Activated CD8-positive, alpha-beta T cell treated with anti-CD3 and anti-CD28 coated beads for 36 hours (primary cell): ENCODE measurements around the gene ALCAM. TPM values are rescaled to one million over a fixed set of nuclear protein-coding genes. Genes with fewer than 3 reads are reported as not detected.

Experiments
- ATAC-seq: fragments of 200-7000 bp; cut with Tn5 transposase; one replicate; pipeline ENCODE4 v1.10.0; 2021; ENCODE audit warnings: mild to moderate bottlenecking, moderate library complexity
- CTCF ChIA-PET: fragments of 350-600 bp; sonication (Branson Sonifier 250); formaldehyde crosslinking; loops from one replicate; lab custom pipeline; 2021; ENCODE audit warnings: antibody characterized with exemption; lab: Charles Lee
- POLR2A ChIA-PET: fragments of 350-600 bp; sonication (Branson Sonifier 250); formaldehyde crosslinking; loops from one replicate; lab custom pipeline; 2021; ENCODE audit warnings: antibody characterized with exemption; lab: Charles Lee
- DNase-seq: peaks from one replicate; pipeline ENCODE4 v3.0.0-alpha.2; 2020
- H3K27ac Mint-ChIP-seq: one replicate; pipeline ENCODE4 v1.8.0; 2021; ENCODE audit warnings: mild to moderate bottlenecking, mixed read lengths
- H3K27me3 Mint-ChIP-seq: one replicate; pipeline ENCODE4 v1.8.0; 2021; ENCODE audit warnings: mixed read lengths
- H3K36me3 Mint-ChIP-seq: one replicate; pipeline ENCODE4 v1.8.0; 2021; ENCODE audit warnings: low read depth, mixed read lengths
- H3K4me1 Mint-ChIP-seq: one replicate; pipeline ENCODE4 v1.8.0; 2021; ENCODE audit warnings: low read depth, mixed read lengths
- H3K4me3 Mint-ChIP-seq: one replicate; pipeline ENCODE4 v1.8.0; 2021; ENCODE audit warnings: mild to moderate bottlenecking, moderate library complexity, mixed read lengths
- H3K9me3 Mint-ChIP-seq: one replicate; pipeline ENCODE4 v1.8.0; 2021; ENCODE audit warnings: mixed read lengths
- intact Hi-C: fragments of 100-400 bp; cut with micrococcal nuclease; formaldehyde crosslinking; loops from one replicate; pipeline ENCODE4 v1.10.0; 2022
- total RNA-seq, 2 experiments: library from RNA; stranded (reverse); gene quantifications; one replicate each; pipeline ENCODE4 v1.2.3, GENCODE V29; 2021
- TF ChIP-seq, protein P1 (sequence below): fragments of 200-600 bp; IDR thresholded peaks from one replicate; pipeline ENCODE4 v1.8.0; 2022; ENCODE audit warnings: antibody characterized with exemption, mild to moderate bottlenecking

The ALCAM gene
- total RNA-seq, 2 experiments from 2014 or later, result 13.9 to 14.5 TPM

- no peaks in the 10 kb centered on the region for H3K27me3 Mint-ChIP-seq
- intact Hi-C loops, result no loop called here
- H3K4me3 Mint-ChIP-seq, result no peak overlapping the region
- peaks cover 5% of the 10 kb centered on the region for H3K36me3 Mint-ChIP-seq
- DNase-seq (no peak), ATAC-seq (no peak)
- no peaks in the 10 kb centered on the region for H3K9me3 Mint-ChIP-seq
- TF ChIP-seq, protein P1, sequence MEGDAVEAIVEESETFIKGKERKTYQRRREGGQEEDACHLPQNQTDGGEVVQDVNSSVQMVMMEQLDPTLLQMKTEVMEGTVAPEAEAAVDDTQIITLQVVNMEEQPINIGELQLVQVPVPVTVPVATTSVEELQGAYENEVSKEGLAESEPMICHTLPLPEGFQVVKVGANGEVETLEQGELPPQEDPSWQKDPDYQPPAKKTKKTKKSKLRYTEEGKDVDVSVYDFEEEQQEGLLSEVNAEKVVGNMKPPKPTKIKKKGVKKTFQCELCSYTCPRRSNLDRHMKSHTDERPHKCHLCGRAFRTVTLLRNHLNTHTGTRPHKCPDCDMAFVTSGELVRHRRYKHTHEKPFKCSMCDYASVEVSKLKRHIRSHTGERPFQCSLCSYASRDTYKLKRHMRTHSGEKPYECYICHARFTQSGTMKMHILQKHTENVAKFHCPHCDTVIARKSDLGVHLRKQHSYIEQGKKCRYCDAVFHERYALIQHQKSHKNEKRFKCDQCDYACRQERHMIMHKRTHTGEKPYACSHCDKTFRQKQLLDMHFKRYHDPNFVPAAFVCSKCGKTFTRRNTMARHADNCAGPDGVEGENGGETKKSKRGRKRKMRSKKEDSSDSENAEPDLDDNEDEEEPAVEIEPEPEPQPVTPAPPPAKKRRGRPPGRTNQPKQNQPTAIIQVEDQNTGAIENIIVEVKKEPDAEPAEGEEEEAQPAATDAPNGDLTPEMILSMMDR, result no peak
- ChIA-PET POLR2A (no interaction called here), CTCF (no interaction called here)
- no peak overlapping the region for H3K27ac Mint-ChIP-seq
- no peaks in the 10 kb centered on the region for H3K4me1 Mint-ChIP-seq
Observed at GRCh38 chr3:105571005-105571404, 204.3 kb downstream of the ALCAM start.

DNA sequence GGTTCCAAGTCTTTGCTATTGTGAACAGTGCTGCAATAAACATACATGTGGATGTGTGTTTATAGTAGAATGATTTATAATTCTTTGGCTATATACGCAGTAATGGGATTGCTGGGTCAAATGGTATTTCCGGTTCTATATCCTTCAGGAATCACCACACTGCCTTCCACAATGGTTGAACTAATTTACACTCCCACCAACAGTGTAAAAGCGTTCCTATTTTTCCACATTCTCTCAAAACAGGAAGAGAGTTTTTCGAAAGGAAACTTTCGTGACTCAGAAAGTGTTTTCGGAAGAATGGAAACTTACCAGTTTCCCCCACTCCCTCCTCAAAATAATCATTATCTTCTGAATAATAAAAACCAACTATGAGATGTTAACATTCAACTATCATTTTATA lies 205.8 kb downstream of the ALCAM start:
- no peak for DNase-seq
- Mint-ChIP-seq H3K36me3 (peaks cover 5% of the 10 kb centered on the region), H3K9me3 (no peaks in the 10 kb centered on the region), H3K4me3 (no peak overlapping the region), H3K27ac (no peak overlapping the region), H3K4me1 (no peaks in the 10 kb centered on the region), H3K27me3 (no peaks in the 10 kb centered on the region)
- intact Hi-C loops, result no loop called here
- CTCF ChIA-PET, result no interaction called here
- TF ChIP-seq, protein P1, result no peak
- POLR2A ChIA-PET, result no interaction called here
- ATAC-seq, result no peak

GRCh38 chr3:105579439-105579838 lies 212.7 kb downstream of the ALCAM start:
- ChIA-PET POLR2A (no interaction called here), CTCF (no interaction called here)
- Mint-ChIP-seq H3K4me3 (no peak overlapping the region), H3K27ac (no peak overlapping the region), H3K9me3 (no peaks in the 10 kb centered on the region), H3K36me3 (no peaks in the 10 kb centered on the region), H3K4me1 (no peaks in the 10 kb centered on the region), H3K27me3 (no peaks in the 10 kb centered on the region)
- no peak for ATAC-seq
- TF ChIP-seq, protein P1, result no peak
- no peak for DNase-seq
- intact Hi-C loops, result no loop called here

- ATAC-seq, result no peak
- H3K4me3 Mint-ChIP-seq, result no peak overlapping the region
- no peaks in the 10 kb centered on the region for H3K9me3 Mint-ChIP-seq
- H3K36me3 Mint-ChIP-seq, result no peaks in the 10 kb centered on the region
- no peaks in the 10 kb centered on the region for H3K4me1 Mint-ChIP-seq
- H3K27me3 Mint-ChIP-seq, result no peaks in the 10 kb centered on the region
- TF ChIP-seq, protein P1, result no peak
- POLR2A ChIA-PET, result no interaction called here
- CTCF ChIA-PET, result no interaction called here
- no peak overlapping the region for H3K27ac Mint-ChIP-seq
- intact Hi-C loops, result no loop called here
- no peak for DNase-seq
Observed at GRCh38 chr3:105580296-105580965, 213.7 kb downstream of the ALCAM start.

DNA sequence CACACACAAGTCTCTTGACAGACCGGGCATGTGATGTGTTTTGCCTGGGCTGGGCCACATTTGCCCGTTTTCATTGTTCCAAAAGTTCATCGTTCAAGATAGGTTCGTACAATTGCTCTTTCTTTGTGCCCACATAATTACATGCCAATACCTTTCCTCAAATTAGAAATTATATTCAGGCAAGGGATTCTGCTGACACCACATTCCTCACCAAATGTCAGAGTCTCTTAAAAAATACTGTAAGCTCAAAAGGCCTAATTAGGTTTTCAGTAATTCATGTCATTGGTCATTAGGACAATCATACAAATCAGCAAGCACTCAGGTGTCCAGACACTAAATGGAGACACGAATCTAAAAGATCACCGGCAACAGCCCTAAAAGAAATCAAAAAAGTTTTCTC lies 215.3 kb downstream of the ALCAM start:
- TF ChIP-seq, protein P1, result no peak
- Mint-ChIP-seq H3K4me1 (no peaks in the 10 kb centered on the region), H3K9me3 (no peaks in the 10 kb centered on the region), H3K36me3 (no peaks in the 10 kb centered on the region), H3K27me3 (no peaks in the 10 kb centered on the region), H3K4me3 (no peak overlapping the region), H3K27ac (no peak overlapping the region)
- ATAC-seq (no peak), DNase-seq (no peak)
- ChIA-PET POLR2A (no interaction called here), CTCF (no interaction called here)
- intact Hi-C loops, result no loop called here
